HG02678 (cell line): ENCODE results near the gene ADPRHL1.
"Not testable (repeated sequence)": the region's sequence is repeated elsewhere in the genome, so short reads cannot be mapped to it uniquely, and the experiment has no call there.

Experiments used
- ATAC-seq: cut with Tn5 transposase; IDR thresholded peaks from one replicate; pipeline ENCODE4 v1.9.1; 2021; ENCODE audit warnings: mild to moderate bottlenecking, moderate library complexity; ENCODE audit not compliant: unreplicated experiment

ADPRHL1 gene

DNA sequence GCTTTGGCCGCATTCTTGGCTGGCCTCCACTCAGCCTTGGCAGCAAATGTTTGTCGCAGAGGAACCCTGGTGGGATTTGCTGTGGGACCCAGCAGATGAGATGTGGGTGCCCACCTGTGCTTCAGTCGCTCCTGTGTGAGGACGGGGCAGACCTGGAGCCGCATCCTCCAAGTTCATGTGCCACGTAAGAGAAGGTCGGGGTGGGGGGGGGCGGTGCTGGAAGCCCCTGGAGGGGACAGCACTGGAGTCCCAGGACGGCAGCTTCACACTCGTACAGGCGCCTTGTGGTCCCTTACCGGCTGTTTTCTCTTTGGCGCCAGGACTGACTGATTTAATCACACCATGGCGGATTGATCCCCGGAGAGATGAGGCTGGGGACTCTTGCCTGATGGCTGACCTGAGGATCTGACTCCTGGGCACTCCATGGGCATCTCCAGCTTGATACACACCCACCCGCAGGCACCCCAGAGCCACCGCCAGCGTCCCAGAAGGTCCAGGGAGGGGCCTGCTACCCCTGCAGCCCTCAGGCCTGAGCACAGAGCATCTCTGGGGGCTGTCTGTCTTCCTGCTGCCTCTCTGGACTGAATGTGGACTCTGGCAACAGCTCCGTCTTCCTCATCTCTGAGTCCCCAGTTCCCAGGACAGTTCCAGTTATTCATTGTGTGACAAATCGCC lies 79.3 kb downstream of the ADPRHL1 start:
- no peak for ATAC-seq

DNA sequence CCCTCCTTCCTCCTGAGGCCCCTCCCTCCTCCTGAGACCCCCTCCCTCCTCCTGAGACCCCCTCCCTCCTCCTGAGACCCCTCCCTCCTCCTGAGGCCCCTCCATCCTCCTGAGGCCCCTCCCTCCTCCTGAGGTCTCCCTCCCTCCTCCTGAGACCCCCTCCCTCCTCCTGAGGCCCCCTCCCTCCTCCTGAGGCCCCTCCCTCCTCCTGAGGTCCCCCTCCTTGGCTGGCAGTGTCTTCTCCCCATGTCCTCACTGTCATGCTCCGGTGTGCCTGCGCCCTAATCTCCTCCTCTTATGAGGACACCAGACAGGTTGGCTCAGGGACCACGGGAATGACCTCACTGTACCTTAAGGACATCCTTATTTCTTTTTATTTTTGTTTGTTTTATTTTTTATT lies 81.6 kb downstream of the ADPRHL1 start:
- not testable (repeated sequence) for ATAC-seq

DNA sequence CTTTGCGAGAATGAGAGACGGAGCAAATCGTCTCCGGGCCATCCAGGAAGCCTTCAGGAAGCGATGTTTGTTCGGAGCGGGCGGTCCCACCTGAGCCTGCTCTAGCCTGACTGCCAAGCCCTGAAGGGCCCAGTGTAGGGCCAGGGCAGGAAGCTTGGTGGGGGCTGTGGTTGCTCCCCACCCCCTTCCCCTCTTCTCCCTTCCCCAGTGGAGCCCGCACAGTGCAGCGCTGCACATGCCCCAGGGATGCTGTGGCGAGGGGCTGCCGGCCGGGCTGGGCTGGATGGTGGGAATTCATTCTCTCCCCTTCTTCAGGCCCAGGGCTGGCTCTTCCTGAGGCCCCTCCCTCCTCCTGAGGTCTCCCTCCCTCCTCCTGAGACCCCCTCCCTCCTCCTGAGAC lies 82.2 kb downstream of the ADPRHL1 start:
- ATAC-seq: no peak

GRCh38 chr13:113369881-113370280 lies 83.4 kb downstream of the ADPRHL1 start:
- ATAC-seq: no peak

DNA sequence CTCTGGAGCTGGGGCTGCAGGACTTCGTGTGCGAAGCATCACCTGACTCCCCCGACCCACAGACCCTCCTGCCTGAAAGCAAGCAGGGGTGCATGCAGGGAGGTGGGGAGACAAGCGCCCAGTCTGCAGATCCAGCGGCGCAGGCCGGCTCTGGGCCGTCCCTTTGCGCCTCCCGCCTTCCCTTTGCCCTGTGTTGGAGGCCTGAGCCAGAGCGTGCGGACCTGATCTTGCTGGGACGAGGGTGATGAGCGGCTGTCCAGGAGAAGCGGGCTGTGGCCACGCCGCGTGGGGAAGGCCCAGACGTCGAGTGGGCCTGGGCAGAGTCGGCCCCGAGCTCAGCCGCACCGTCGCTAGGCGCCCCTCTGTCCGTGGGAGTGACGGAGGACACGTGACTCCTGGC lies 84.1 kb downstream of the ADPRHL1 start:
- no peak for ATAC-seq

DNA sequence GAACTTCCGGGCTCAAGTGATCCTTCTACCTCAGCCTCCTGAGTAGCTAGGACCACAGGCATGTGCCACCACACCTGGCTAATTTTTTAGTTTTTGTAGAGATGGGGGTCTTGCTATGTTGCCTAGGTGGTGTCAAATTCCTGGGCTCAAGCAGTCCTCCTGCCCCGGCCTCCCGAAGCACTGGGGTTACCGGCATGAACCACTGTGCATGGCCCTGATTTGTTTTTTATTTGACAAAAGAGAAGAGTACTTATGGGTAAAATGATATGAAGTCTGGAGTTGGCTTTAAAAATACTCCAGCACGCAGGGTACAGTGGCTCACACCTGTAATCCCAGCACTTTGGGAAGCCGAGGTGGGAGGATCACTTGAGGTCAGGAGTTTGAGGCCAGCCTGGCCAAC lies 84.9 kb downstream of the ADPRHL1 start:
- ATAC-seq: not testable (repeated sequence)

- ATAC-seq: no peak
Observed at GRCh38 chr13:113367771-113368170, 85.5 kb downstream of the ADPRHL1 start.

GRCh38 chr13:113367020-113367560 lies 86.2 kb downstream of the ADPRHL1 start:
- ATAC-seq: no peak

- no peak for ATAC-seq
Observed at GRCh38 chr13:113365971-113366588, 87.2 kb downstream of the ADPRHL1 start.

DNA sequence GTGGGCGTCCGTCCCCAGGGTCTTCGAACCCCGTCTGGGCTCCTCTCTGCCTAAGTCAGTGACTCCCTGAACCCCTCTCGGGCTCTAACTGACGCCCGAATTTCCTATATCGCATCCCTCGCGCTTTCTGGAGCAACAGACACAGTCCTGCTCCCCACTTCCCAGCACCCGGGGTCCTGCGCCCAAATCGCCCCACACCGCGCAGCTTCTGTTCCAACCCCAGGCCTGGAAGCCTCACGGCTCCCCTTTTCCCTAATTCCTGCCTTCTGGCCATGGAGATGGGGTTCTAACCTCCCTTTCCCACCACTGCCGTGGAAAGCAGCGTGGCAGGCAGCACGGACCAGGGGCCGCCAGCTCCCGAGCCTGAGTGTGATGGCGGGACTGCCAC lies 87.7 kb downstream of the ADPRHL1 start:
- ATAC-seq: no peak

DNA sequence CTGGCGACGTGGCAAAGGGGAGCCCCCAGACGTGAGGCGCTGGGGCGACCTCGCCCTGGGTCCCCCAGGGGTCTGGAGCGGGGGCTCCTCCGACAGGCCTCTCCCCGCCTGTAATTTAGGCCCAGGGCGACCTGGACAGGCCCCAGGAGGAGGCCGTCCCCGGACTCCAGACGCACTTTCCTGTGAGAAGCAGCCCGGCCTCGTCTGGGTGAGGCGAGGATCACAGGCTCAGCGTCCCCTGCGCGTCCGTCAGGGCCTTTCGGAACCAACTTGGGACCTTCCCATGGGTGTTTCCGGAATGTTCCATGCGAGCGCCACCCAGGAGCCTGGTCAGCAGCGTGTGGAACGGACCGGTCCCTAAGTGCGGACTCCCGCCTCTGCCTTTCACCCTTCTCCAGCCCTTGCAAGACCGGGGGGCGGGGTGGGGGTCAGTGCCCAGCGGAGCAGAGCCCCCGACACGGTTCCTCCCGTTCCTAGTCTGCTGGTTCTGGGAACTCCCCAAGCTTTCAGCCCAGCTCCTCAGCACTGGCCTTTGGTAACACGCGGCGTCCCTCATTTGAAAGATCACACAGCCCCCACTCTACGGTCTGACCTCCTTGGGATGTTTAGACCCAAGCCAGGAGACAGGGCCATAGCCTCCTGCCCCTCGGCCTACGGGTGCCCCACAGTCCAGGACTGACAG lies 88.2 kb downstream of the ADPRHL1 start:
- ATAC-seq: no peak

GRCh38 chr13:113364311-113364889 lies 88.9 kb downstream of the ADPRHL1 start:
- ATAC-seq: no peak

- no peak for ATAC-seq
Observed at GRCh38 chr13:113361406-113361805, 91.9 kb downstream of the ADPRHL1 start.

GRCh38 chr13:113360446-113360845 lies 92.8 kb downstream of the ADPRHL1 start:
- no peak for ATAC-seq

- ATAC-seq: no peak
Observed at GRCh38 chr13:113359571-113359970, 93.7 kb downstream of the ADPRHL1 start.

GRCh38 chr13:113358653-113359190 lies 94.6 kb downstream of the ADPRHL1 start:
- no peak for ATAC-seq

DNA sequence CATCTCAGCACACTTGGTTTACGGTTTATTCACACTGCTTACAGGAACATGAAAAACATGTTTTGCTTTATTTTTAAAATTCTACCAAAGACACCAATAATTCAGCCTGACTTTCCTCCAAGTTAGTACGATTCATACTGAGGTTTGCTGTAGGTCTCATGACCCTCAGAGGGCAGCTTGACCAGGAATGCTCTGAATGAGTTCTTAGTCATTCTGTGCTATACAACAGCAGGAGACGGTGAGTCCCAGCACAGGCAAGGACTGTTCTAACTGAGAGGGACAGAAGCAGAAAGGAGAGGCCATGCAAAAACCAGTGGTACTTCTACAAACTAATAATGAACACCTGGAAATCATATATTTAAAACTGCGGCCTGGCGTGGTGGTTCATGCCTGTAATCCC lies 95.8 kb downstream of the ADPRHL1 start:
- ATAC-seq: no peak

DNA sequence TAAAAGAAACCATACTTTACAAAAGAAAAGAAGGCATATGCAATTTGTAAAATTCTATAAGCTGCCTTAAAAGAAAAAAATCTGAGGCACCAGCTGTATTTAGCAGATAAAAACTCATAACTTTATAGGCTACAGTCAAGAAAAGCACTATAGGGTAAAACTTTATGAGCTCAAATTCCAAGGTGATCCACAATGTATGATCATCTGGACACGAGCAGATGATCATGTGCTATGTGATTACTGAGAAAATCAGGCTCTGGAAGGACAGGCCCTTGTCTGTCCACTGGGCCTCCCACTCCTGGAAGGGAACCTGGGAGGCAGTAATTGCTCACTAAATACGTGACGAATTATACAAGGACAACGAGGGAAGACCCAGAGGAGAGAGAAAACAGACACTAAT lies 96.7 kb downstream of the ADPRHL1 start:
- no peak for ATAC-seq

GRCh38 chr13:113355621-113356020 lies 97.7 kb downstream of the ADPRHL1 start:
- no peak for ATAC-seq

DNA sequence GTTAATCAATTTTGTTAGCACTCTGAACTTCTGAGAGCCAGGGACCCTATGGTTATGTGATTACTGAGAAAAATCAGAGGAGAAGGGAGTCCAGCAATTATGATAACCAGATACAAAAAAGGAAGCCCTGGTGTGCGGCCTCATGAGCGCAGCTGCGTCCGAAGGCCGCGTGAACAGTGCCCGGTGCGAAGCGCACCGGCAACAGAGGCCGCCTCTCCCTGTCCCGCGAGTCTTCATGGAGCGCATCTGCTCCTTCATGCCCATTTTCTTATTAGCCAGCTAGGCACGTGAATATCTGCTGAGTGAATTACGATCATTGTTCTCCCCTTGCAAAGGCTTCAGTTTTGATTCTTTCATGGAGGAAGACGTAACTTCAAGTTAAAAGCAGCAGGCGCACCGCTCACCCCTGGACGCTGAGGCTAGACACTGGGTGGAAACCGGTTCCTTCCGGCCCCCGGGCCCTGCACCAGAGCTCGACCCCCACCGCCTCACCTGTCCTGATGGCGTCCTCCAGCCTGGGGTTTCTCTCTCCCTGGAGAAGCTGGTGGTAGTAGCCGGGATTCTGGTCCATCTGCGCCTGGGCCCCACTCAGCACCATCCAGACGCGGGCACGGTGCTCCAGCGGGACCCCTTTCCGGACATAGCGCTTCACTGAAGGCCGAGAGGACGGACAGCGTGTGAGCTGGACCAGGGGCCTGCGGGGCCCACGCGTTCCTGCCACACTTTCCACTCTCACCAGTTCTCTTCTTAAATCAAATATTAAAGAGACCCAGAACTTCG lies 98.3 kb downstream of the ADPRHL1 start:
- no peak for ATAC-seq

GRCh38 chr13:113353254-113353653 lies 100.0 kb downstream of the ADPRHL1 start:
- no peak for ATAC-seq
